Activated gamma-delta T cell treated with anti-CD3 and anti-CD28 coated beads, Interleukin-2, amount 50 U/mL, for 16 hours (primary cell): ENCODE data around the gene MYO1D.
"Not testable (repeated sequence)": the region's sequence is repeated elsewhere in the genome, so short reads cannot be mapped to it uniquely, and the experiment has no call there.

Experiments
- DNase-seq: peaks from one replicate; pipeline ENCODE4 v3.0.0-alpha.2; 2020; ENCODE audit warnings: low read depth

The MYO1D gene

DNA sequence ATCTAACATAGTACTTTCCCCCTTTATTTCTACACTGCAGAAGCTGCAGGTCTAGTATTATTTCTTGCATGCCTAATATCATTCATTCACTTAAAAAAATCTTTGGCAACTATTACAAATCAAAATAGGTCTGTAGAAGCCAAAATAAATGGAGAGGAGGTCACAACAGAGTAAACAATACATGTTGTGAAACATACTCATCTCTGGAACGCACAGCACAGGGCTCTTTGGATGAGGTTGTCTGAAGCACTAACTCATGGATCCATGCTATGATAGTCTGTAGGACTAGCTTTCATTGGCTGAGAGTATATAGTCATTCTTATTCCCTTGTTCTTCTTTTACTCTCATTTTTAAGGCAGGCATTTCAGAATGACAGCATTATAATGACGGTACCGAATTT is 21.3 kb downstream of the MYO1D start:
- no peak for DNase-seq

DNA sequence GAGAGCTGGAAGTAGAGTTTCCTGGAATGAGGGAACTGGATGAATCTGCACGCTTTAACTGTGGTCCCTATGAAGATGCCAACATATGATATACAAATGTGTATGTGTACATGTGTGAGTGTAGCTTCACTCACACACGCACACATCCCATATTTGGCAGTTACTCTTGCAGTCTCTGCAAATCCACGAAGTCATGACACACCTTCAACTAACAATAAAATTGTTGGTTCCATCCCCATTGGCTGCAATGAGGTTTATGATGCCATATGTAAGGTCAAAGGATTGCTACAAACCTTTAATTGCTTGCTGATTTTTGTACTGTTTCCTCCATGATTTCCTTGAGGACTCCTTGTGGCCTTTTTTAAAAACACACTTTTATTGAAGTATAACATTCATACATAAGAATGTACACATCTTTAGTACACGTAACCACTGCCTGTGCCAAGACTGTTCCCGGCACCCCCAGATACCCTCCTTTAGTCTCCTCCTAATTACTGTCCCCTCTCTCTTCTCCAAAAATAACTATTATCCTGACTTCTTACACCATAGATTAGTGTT is 22.0 kb downstream of the MYO1D start:
- no peak for DNase-seq

DNA sequence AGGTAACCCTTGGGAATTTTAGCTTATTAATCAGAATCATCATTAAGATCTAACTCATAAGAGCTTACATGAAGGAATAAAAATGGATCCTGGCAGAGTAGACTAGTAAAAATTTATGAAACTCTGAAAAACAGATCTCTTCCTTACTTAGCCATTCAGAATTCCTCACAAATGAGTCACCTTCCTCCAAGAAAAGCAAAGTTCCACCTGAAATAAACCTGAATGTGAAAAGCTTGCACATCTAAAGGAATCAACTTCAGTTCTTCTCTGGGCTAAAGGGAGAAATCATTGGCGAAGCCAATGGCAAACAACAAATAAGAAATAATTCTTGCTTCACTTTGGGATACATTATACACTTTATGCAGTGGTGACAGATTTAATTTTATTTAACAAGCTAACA is 22.7 kb downstream of the MYO1D start:
- no peak for DNase-seq

DNA sequence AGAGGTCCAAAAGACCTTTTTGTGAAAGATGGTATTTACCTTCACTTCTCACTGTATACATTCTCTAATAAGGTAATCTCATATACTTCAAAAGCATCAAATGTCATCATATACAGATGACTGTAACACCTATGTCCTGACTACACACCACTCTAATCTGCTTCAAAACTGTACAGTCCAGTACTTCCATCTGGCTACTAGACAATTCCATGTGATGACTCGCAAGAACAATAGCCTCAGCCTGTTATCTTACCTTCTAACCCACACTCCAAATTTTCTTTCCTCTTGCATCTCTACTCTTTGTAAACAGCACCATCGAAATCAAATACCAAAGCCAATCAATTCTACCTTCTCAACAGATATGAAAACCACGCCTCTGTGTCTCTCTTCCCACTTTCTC is 24.1 kb downstream of the MYO1D start:
- DNase-seq: no peak

DNA sequence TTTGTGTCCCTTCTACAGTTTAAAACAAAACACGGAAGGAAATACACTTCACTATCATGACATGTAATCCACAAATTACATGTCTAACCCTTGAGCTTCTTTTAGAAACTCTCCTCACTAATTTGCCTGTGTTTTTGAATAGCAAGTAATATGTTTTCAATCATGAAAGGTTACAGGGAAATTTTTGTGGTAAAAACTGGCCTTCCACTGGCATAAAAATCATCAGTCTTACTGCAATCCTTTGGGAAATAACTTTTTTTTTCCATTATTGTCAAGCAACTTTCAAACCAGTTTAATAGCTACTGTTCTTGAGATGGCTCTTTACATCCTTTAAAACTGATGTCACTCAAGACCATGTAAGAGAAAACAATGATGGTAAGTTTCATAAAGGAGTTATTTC is 27.0 kb downstream of the MYO1D start:
- DNase-seq: no peak

GRCh38 chr17:32847977-32848376 is 28.9 kb downstream of the MYO1D start:
- no peak for DNase-seq

- no peak for DNase-seq
Measured at GRCh38 chr17:32846143-32846542, 30.8 kb downstream of the MYO1D start.

GRCh38 chr17:32840241-32840640 is 36.7 kb downstream of the MYO1D start:
- no peak for DNase-seq

DNA sequence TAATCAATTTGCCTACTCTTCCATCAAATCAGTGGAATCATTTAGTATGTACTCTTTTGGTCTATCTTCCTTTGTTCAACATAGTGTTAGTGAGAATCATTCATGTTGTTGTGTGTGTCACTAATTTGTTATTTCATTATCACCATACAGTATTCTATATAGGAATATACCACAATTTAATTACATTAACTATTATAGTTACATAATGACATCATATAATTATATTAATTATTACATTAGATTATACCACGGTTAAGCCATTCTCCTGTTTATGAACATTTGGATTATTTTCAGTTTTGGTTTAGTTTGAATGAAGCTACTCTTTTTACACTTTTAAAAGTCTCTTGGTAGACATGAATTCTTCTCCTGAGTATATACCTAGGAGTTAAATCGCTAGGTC is 40.4 kb downstream of the MYO1D start:
- DNase-seq: no peak

DNA sequence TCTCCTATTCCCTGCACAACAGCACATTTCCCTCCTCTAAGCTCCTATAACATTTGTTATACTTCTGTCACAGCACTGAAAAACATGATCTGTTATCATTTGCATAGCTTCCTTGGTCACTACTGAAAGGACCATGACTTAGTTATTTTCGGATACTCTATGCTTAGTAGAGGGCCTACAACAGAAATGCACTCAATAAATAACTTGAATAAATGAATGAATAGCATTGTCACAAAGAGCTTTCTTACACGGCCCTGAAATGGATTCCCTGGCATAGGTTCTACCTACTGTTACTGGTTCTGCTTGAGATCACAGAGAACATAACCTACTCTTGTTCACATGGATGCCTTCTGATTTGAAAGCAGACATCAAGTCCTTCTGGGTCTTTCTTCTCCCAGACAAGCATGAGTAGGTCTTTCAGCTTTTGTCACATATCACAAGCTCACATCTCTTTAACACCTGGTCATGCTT is 41.6 kb downstream of the MYO1D start:
- DNase-seq: no peak

DNA sequence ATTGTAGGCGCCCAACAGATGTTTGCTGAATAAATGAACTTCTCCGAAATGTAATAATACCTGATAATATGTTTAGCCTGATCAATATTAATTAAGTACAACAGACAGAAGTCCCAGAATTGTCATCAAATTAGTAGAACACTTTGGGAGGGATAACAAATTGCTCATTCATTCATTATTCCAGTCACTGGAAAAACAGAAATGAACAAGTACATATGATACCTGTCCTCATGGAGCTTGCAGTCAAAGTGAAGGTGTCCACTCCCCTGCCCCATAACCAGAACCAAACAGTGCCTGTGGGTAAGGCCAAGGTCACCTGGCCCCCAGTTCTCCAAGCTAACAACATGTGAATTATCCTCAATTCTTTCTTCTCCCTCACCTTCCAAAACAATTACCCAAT is 42.8 kb downstream of the MYO1D start:
- no peak for DNase-seq

DNA sequence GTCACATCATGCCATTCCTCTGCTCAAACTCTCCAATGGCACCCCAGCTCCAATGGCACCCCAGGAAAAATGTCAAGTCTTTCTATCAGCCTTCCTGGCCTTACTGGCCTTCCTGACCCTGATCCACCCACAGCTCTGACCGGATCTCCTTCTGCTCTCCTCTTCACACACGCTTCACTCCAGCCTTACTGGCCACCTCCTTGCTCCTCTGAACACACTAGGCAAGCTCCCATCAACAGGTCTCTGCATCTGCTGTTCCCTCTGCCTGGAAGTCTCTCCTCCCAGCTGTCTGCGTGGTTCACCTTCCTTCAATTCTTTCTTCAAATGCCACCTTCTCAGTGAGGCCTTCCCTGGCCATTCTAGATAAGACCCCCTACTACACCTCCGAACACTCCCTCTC is 43.4 kb downstream of the MYO1D start:
- DNase-seq: no peak

GRCh38 chr17:32833076-32833475 is 43.8 kb downstream of the MYO1D start:
- DNase-seq: no peak

GRCh38 chr17:32831627-32832243 is 45.2 kb downstream of the MYO1D start:
- no peak for DNase-seq

- DNase-seq: no peak
Measured at GRCh38 chr17:32831223-32831622, 45.7 kb downstream of the MYO1D start.

DNA sequence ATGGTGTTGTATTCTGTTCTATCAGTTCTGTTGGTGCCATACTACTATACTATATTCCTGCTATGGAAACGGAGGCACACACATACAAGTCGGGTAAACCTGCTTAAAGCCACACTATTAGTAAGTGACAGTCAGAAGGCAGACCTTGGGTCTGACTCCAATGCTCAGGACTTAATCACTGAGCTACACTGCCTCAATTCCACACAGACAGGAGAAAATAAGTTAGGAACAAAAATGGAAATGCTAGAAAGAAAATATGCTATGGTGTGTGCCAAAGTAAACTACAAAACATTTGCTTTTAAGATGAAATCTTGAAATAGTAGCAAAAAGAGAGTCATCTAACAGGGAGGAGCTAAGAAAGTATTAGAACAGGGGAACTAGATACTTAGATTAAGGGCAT is 48.1 kb downstream of the MYO1D start:
- no peak for DNase-seq

- DNase-seq: no peak
Measured at GRCh38 chr17:32827227-32827626, 49.7 kb downstream of the MYO1D start.

- no peak for DNase-seq
Measured at GRCh38 chr17:32826076-32826475, 50.8 kb downstream of the MYO1D start.

- DNase-seq: no peak
Measured at GRCh38 chr17:32824334-32824733, 52.6 kb downstream of the MYO1D start.

DNA sequence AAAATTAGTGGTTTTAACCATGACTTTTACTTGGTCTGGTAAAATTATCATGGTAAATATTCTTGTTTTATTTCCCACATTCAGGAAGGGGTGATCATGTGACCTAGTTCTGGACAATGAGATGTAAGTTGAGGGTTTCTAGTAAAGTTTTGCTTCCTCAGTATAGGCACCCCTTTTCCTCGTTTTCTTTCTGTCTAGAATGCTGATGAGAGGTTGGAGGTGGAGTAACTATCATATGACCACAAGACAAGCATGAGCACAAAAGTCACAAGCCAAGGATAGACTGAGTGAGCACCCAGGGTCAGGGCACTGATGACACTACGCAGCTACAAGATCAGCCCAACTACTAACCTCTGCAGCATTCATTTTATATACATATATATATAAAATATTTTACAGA is 53.9 kb downstream of the MYO1D start:
- no peak for DNase-seq

DNA sequence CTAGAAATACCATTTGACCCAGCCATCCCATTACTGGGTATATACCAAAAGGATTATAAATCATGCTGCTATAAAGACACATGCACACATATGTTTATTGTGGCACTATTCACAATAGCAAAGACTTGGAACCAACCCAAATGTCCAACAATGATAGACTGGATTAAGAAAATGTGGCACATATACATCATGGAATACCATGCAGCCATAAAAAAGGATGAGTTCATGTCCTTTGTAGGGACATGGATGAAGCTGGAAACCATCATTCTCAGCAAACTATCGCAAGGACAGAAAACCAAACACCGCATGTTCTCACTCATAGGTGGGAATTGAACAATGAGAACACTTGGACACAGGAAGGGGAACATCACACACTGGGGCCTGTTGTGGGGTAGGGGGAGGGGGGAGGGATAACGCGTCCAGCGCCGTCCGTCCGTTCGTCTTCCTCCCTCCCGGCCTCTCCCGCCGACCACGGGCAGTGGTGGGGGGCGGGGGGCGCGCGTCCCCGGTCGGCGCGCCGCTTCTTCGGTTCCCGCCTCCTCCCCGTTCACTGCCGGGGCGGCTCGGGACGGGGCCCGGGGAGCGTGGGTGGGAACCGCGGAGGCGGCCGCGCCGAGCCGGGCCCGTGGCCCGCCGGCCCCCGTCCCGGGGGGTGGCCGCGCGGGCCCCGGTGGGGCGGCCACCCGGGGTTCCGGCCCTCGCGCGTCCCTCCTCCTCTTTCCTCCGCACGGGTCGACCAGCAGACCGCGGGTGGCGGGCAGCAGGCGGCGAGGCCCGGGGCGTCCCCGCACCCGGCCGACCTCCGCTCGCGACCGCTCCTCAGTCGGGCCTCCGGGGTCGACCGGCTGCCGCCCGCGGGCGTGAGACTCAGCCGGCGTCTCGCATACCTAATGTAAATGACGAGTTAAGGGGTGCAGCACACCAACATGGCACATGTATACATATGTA is 54.7 kb downstream of the MYO1D start:
- DNase-seq: not testable (repeated sequence)

GRCh38 chr17:32820440-32820839 is 56.5 kb downstream of the MYO1D start:
- DNase-seq: no peak

- DNase-seq: no peak
Measured at GRCh38 chr17:32819787-32820186, 57.1 kb downstream of the MYO1D start.
